ENCODE results near the gene RIPK4. TPM values are rescaled to one million over a fixed set of nuclear protein-coding genes. Genes with fewer than 3 reads are reported as not detected.
"Not testable (repeated sequence)": the region's sequence is repeated elsewhere in the genome, so short reads cannot be mapped to it uniquely, and the experiment has no call there.

The RIPK4 gene
- total and polyA plus RNA-seq, 12 donors: 0.04 to 0.18 (median 0.14) TPM; not detected in 5

DNA sequence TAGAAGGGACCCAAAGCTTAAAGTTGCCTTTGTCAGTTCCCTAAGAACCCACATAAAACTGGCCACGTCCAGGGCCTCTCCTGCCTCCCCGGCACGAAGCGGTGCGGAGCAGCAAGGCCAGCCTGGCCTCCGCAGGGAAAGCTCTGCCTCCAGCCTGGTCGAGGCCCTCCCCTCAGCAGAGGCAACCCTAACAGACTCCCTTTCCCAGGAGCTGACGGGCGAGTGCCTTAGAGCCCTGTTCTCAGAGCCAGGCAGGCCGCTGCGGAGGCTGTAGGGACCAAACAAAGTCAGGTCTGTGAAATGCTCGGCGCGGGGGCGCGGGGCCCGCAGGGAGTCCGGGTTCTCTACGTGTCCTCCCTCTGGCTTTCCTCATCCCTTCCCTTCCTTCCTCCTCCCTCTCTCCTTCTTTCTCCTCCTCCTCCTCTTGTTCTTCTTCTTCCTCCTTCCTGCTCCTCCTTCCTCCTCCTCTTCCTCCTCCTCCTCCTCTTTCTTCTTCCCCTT, 40.7 kb downstream of the RIPK4 start:
- no peak for TF ChIP-seq POLR2A (IDR thresholded peaks at IDR 0.05)
- TF ChIP-seq, protein P1, sequence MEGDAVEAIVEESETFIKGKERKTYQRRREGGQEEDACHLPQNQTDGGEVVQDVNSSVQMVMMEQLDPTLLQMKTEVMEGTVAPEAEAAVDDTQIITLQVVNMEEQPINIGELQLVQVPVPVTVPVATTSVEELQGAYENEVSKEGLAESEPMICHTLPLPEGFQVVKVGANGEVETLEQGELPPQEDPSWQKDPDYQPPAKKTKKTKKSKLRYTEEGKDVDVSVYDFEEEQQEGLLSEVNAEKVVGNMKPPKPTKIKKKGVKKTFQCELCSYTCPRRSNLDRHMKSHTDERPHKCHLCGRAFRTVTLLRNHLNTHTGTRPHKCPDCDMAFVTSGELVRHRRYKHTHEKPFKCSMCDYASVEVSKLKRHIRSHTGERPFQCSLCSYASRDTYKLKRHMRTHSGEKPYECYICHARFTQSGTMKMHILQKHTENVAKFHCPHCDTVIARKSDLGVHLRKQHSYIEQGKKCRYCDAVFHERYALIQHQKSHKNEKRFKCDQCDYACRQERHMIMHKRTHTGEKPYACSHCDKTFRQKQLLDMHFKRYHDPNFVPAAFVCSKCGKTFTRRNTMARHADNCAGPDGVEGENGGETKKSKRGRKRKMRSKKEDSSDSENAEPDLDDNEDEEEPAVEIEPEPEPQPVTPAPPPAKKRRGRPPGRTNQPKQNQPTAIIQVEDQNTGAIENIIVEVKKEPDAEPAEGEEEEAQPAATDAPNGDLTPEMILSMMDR (IDR thresholded peaks at IDR 0.05): no peak
- DNase-seq: no peak
- WGBS, 4 donors: 46 to 60% (median 48%) methylated on average over 17 to 19 of the region's 19 CpGs
- peaks cover 23% of the 10 kb centered on the region for H3K27me3 ChIP-seq
- no peaks in the 10 kb centered on the region for H3K9me3 ChIP-seq (replicated peaks in 1 of 3)
- peak overlapping the region in 1 of 4 donors; percentile 34 for H3K4me3 ChIP-seq
- H3K4me1 ChIP-seq (replicated peaks in 1 of 2): no peaks in the 10 kb centered on the region
- H3K36me3 ChIP-seq (replicated peaks in 1 of 2): no peaks in the 10 kb centered on the region
- no peak overlapping the region for H3K27ac ChIP-seq
- intact Hi-C loops (cut with DNase I): no loop called here

DNA sequence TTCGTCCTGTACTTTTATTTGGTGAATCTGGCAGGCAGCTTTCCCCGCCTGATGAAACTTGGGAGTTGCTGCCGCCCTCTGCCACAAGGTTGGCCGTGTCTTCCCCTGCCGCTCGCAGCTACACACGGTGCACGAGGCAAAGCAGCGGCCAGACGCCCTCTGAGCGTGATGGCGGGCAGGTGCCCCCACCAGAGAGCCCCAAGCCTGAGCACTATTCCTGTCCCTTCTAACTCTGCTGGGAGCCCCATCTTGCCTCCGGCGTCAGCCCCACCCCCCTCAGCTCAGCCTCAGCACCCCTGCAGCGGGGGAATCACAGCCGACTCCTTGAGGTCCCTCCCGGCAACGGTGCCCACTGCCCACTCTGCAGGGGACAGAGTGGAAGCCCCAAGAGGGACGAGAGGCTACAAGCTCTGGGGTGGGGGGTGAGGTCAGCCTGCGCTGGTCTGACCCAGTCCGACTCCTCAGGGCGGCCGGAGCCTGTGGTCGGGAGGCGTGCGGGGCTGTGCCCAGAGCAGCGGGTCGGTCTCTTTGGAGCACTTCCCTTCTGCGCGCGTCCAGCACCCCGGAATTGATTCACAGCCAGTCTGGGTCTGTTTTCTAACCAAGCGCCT, 41.3 kb downstream of the RIPK4 start:
- TF ChIP-seq, protein P1 (IDR thresholded peaks at IDR 0.05): no peak
- TF ChIP-seq POLR2A (IDR thresholded peaks at IDR 0.05): no peak
- 24 to 44% (median 30%) methylated on average over 15 to 33 of the region's 33 CpGs for WGBS, 4 donors
- H3K27me3 ChIP-seq: peaks cover 23% of the 10 kb centered on the region
- no peak for DNase-seq
- no peaks in the 10 kb centered on the region for H3K4me1 ChIP-seq (replicated peaks in 1 of 2)
- H3K9me3 ChIP-seq (replicated peaks in 1 of 3): no peaks in the 10 kb centered on the region
- peak overlapping the region in 1 of 4 donors; percentile 34 for H3K4me3 ChIP-seq
- intact Hi-C loops (cut with DNase I): no loop called here
- no peak overlapping the region for H3K27ac ChIP-seq
- no peaks in the 10 kb centered on the region for H3K36me3 ChIP-seq (replicated peaks in 1 of 2)

DNA sequence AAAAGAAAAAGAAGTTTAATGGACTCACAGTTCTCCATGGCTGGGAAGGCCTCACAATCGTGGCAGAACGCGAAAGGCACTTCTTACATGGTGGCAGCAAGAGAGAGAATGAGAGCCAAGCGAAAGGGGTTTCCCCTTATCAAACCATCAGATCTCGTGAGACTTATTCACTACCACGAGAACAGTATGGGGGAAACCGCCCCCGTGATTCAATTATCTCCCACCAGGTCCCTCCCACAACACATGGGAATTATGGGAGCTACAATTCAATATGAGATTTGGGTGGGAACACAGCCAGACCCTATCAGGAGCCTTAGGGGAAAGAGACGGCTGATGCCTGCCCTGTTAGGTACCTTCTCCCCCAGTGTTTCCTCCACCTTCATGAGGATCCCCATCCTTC, 43.0 kb downstream of the RIPK4 start:
- WGBS, 4 donors: 76 to 86% (median 82%) methylated on average over 8 to 9 of the region's 9 CpGs
- intact Hi-C loops (cut with DNase I); DNase-seq; H3K4me1 ChIP-seq (replicated peaks in 1 of 2); H3K36me3 ChIP-seq (replicated peaks in 1 of 2); H3K4me3 ChIP-seq; H3K27ac ChIP-seq; H3K9me3 ChIP-seq (replicated peaks in 1 of 3): not testable (repeated sequence)
- H3K27me3 ChIP-seq: peaks cover 17% of the 10 kb centered on the region

DNA sequence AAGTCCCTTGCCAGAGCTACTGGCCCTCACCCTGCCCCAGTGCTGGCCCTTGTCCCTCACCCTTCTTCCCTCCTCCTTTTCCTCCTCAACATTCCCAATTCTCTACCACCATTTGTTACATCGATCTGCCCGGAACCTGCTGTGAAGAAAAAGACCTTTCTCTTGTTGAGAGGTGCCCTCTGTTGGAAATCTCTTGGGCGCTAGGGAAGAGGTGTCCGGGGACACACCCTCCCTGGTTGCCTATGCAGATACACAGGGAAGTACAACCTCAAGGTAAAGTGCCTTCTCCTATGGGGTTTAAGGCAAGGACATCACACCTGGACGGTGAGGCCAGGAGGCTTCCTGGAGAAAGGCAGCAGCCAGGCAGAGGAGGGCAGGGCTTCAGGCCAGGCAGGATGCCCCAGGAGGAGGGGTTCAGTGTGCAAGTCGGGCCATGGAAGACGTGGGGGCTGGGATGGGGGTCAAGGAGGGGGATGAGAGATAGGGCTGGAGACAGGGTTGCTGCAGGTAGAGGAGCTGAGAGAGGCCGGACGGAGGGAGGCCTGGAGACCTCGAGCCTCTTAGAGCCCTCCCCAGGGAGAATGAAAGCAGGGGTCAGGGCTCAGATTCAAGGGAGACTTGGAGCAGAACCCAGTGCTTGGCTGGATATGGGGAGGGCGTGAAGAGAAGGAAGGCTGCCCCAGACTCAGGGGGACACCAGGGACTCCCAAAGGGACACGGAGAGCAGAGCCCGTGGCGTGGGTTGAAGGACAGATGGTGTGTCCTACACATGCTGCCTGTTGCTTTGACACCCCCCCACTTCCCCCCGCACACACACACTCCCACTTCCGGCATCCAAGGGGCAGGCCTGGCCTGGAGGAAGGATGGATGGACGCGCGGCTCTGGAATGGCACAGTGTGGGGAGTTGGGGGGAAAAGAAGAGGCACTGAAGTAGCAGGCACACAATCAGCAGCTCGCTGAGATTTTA, 44.5 kb downstream of the RIPK4 start:
- peaks cover 11% of the 10 kb centered on the region for H3K27me3 ChIP-seq
- TF ChIP-seq POLR2A (IDR thresholded peaks at IDR 0.05): no peak
- TF ChIP-seq, protein P1 (IDR thresholded peaks at IDR 0.05): no peak
- H3K4me1 ChIP-seq (replicated peaks in 1 of 2): no peaks in the 10 kb centered on the region
- intact Hi-C loops (cut with DNase I): no loop called here
- 76 to 84% (median 79%) methylated on average over 19 to 20 of the region's 20 CpGs for WGBS, 4 donors
- no peak for DNase-seq
- H3K36me3 ChIP-seq (replicated peaks in 1 of 2): no peaks in the 10 kb centered on the region
- no peaks in the 10 kb centered on the region for H3K9me3 ChIP-seq (replicated peaks in 1 of 3)
- H3K27ac ChIP-seq: no peak overlapping the region
- no peak overlapping the region for H3K4me3 ChIP-seq
